Tibial artery (tissue), 4 donors: Measurements from ENCODE around the gene CTSD.
A peak's percentile ranks its signal among the peaks of the same experiment; 100 is the strongest.

Experiments
- DNase-seq, 2 donors: peaks; one replicate each; pipeline ENCODE4 v3.0.0-alpha.2; 2019
- H3K27ac ChIP-seq, 2 donors: fragments of 200-600 bp; sonication (generic) in 1 of 2; 1 replicate in 1 of 2; 2 replicates in 1 of 2; pipeline ENCODE4 v1.5.1; 2018 to 2019; ENCODE audit warnings: mild to moderate bottlenecking in 1 of 2
- H3K27me3 ChIP-seq, 2 donors: fragments of 200-600 bp; sonication (generic) in 1 of 2; one replicate each; pipeline versions ENCODE4 v1.5.1 to v1.6.0; 2016 to 2019
- H3K36me3 ChIP-seq, 3 donors: fragments of 200-600 bp; sonication (generic) in 2 of 3; one replicate each; pipeline ENCODE4 v1.5.1; 2016 to 2019; ENCODE audit warnings: mild to moderate bottlenecking in 2 of 3
- H3K4me1 ChIP-seq, 4 donors: fragments of 200-600 bp; sonication (generic) in 2 of 4; 1 replicate in 3 of 4; 2 replicates in 1 of 4; pipeline ENCODE4 v1.5.1; 2016 to 2019
- H3K4me3 ChIP-seq, 2 donors: fragments of 200-600 bp; sonication (generic) in 1 of 2; 1 replicate in 1 of 2; 2 replicates in 1 of 2; pipeline ENCODE4 v1.5.1; 2018 to 2019; ENCODE audit warnings: mild to moderate bottlenecking in 2 of 2
- H3K9me3 ChIP-seq, 3 donors: fragments of 200-600 bp; sonication (generic) in 1 of 3; one replicate each; pipeline ENCODE4 v1.5.1; 2016 to 2019
- intact Hi-C: fragments of 100-400 bp; cut with DNase I; formaldehyde crosslinking; loops from one replicate; pipeline ENCODE4 v1.15.0; 2023; ENCODE audit warnings: low total_unique reads
- TF ChIP-seq, protein P1 (sequence below), 2 experiments: fragments of 200-600 bp in 1 of 2; fragments of 450-650 bp in 1 of 2; IDR thresholded peaks; one replicate each; pipeline ENCODE4 v1.5.1; 2017 to 2019; ENCODE audit warnings: antibody characterized with exemption in 2 of 2, mild to moderate bottlenecking in 1 of 2, moderate library complexity in 1 of 2

Gene CTSD

DNA sequence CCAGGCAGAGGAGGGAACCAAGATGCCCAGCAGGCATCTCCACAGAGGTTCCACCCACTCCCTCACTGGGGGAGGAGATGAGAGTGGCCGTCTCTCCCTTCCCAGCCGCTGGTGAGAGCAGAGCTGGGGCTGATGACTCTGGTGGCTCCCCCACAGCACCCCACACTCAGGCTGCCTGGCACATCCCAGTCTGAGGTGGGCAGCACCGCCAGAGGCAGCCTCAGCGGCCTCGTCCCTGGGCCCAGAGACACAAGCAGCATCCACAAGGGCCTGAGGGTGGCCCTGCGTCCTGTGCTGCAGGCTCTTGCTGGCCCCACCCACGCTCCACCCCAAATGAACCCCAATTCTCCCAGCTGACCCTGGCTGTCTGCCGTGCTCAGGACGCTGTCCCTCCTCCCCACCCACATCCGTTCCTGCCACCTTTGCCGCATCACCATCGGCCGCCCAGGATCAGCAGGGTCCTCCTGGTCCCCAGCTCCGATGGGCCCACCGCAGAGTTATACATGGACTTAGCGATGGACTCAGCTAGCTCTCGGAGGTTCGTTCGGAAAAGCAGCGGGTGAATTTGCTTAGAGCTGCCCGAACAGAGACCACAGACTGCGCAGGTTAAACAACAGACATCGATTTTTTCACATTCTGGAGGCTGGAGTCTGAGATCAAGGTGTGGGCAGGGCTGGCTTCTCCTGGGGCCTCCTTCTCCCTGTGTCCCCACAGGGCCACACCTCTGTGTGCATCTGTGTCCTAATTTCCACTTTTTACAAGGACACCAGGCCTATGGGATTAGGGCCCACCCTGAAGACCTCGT is 20.2 kb upstream of the CTSD start:
- H3K9me3 ChIP-seq = no peaks in the 10 kb centered on the region
- H3K36me3 ChIP-seq = no peaks in the 10 kb centered on the region
- intact Hi-C loops = no loop called here
- H3K27ac ChIP-seq = no peak overlapping the region
- DNase-seq = peak in 1 of 2 donors; percentile 60
- no peaks in the 10 kb centered on the region for H3K27me3 ChIP-seq
- H3K4me3 ChIP-seq = no peak overlapping the region
- H3K4me1 ChIP-seq = no peaks in the 10 kb centered on the region
- TF ChIP-seq, protein P1, sequence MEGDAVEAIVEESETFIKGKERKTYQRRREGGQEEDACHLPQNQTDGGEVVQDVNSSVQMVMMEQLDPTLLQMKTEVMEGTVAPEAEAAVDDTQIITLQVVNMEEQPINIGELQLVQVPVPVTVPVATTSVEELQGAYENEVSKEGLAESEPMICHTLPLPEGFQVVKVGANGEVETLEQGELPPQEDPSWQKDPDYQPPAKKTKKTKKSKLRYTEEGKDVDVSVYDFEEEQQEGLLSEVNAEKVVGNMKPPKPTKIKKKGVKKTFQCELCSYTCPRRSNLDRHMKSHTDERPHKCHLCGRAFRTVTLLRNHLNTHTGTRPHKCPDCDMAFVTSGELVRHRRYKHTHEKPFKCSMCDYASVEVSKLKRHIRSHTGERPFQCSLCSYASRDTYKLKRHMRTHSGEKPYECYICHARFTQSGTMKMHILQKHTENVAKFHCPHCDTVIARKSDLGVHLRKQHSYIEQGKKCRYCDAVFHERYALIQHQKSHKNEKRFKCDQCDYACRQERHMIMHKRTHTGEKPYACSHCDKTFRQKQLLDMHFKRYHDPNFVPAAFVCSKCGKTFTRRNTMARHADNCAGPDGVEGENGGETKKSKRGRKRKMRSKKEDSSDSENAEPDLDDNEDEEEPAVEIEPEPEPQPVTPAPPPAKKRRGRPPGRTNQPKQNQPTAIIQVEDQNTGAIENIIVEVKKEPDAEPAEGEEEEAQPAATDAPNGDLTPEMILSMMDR (IDR thresholded peaks at IDR 0.05) = no peak

DNA sequence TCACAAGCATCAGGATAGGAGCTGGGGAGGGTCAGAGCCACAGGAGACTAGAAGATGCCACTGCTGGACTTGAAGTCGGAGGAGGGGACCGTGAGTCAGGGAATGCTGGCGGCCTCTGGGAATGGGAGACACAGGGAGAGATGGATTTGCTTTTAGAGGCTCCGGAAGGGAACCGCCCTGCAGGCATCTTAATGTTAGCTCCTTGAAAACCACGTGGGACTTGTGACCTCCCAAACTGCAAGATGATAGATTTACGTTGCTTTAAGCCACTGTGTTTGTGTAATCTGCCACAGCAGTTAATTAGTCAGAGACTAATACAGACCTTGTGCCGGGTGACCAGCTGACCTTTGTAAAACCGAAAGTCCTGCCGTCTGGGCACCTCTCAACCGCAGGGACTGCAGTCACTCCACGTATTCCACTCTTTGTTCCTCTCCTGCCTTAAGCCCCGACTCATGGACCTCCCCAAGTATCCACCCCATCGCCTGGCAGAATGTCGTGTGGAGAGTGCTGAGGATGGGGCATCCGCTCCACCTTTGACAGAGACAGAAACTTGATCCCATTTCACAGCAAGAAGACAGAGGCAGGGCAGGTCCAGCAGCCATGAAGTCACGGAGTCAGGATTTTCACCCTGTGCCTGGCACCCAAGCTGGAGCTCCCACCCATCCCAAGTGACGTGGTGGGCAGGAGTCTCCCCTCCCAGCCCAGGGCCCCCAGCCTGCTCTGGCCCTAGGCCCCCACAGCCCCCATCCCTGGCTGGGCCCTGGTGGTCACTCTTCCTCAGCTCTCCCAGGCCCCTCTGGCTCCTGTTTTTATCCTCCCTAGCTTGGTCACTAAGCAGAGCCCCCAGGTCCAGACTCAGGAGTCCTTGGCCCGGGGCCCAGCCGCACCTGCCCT is 19.4 kb upstream of the CTSD start:
- TF ChIP-seq, protein P1 (IDR thresholded peaks at IDR 0.05) = no peak

DNA sequence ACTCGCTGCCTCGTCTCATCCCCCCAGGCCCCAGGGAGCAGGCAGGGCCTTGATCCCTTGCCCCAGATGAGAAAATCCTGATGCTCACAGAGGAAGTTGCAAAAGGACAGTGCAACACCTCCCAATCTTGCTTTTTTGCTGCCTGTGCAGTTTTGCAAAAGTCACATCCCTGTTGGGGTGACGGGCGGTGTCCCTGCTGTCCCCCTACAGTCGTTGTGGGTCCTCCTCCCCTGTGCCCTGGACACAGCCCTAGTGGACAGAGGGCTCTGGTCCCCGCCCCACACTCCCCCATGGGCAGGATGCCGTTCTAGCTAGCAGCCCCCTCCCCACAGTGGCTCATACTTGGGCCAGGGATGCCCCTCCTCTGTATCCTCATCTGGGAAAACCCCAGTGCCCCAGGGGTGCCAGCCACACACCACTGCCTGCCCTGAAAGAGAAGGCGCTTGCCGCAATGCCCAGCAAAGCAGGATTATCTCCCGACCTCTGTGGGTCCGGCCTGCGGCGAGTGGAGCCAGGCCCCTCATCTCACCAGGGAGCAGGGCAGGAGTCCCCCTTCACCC is 18.4 kb upstream of the CTSD start:
- Histone ChIP-seq H3K27me3 (no peaks in the 10 kb centered on the region), H3K9me3 (no peaks in the 10 kb centered on the region), H3K27ac (no peak overlapping the region), H3K4me1 (no peaks in the 10 kb centered on the region), H3K36me3 (no peaks in the 10 kb centered on the region), H3K4me3 (no peak overlapping the region)
- peak in 1 of 2 donors; percentile 59 for DNase-seq
- TF ChIP-seq, protein P1 (IDR thresholded peaks at IDR 0.05) = no peak
- intact Hi-C loops = no loop called here

More for the DNA sequence above, 19.4 kb upstream of the CTSD start:
- no peak for DNase-seq
- Histone ChIP-seq H3K4me3 (no peak overlapping the region), H3K36me3 (no peaks in the 10 kb centered on the region), H3K9me3 (no peaks in the 10 kb centered on the region), H3K4me1 (no peaks in the 10 kb centered on the region), H3K27me3 (no peaks in the 10 kb centered on the region), H3K27ac (no peak overlapping the region)
- intact Hi-C loops = no loop called here

DNA sequence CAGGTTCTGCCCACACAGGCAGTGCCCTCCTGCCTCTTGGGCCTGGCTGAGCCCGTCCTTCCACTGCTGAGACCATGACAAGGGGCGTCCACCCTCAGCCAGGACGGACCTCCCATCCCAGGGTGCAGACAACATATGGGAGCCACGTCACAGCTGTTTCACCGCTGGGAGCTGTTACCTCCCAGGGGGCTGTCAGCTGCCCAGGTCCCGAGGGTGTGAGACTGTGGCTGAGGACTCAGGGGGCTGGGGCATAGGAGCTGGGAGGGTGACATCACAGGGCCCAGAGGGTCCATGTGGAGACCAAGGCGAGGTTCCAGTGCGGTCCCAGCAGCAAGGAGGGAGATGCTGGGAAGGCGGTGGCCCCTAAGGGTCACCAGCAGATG is 17.9 kb upstream of the CTSD start:
- Histone ChIP-seq H3K27me3 (no peaks in the 10 kb centered on the region), H3K36me3 (no peaks in the 10 kb centered on the region), H3K4me3 (no peak overlapping the region), H3K9me3 (peaks cover 0 to under 1% (median 0%) of the 10 kb centered on the region in 3 donors), H3K27ac (no peak overlapping the region), H3K4me1 (no peaks in the 10 kb centered on the region)
- peak in 1 of 2 donors; percentile 60 for DNase-seq
- intact Hi-C loops = no loop called here
- TF ChIP-seq, protein P1 (IDR thresholded peaks at IDR 0.05) = no peak

DNA sequence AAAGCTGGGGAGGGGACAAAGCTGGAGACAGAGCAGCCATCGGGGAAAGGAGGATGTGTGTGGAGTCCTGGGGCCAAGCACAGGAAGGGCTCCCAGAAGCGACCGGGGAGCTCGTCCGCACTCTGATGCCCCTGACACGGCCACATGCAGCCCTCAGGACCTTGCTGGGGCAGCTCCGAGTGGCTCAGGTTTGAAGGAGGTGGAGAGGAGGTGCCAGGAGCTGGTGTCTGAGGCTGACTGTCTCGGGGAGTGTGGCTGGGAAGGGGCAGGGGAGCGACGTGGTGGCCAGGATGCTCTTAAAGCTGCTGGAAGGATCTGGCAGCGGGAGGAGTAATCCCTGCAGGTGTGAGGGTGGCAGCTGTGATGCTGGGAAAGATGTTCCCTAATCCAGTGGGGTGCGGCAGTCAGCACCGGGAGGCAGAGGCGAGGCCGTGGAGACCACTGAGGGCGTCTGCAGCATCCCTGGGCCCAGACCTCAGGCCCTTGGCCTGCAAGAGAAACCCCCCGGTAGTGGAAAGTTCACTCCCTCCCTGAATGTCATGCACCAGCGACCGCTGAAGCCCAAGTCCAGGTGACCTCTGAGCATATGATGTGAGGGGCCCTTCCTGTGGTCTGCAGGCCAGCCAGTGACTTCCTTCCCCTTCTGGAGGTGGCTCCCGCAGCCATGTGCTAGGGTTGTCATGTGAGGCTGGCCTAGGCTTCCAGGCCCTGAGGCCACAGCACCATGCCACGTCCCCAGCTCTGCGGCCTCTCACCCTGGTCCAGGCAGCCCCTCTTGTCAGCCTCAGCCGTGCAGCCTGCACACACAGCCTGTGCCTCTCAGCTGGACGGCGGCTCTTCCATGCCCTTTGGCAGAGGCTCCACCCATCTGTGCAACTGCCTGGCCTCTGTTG is 17.2 kb upstream of the CTSD start:
- no peaks in the 10 kb centered on the region for H3K4me1 ChIP-seq
- no peak overlapping the region for H3K27ac ChIP-seq
- H3K4me3 ChIP-seq = no peak overlapping the region
- DNase-seq = peak in 1 of 2 donors; percentile 72
- H3K9me3 ChIP-seq = peaks cover 0 to 6% (median 0%) of the 10 kb centered on the region in 3 donors
- no peaks in the 10 kb centered on the region for H3K27me3 ChIP-seq
- TF ChIP-seq, protein P1 (IDR thresholded peaks at IDR 0.05) = no peak
- intact Hi-C loops = no loop called here
- no peaks in the 10 kb centered on the region for H3K36me3 ChIP-seq
